ENCODE data around the gene BBLN.

DNA sequence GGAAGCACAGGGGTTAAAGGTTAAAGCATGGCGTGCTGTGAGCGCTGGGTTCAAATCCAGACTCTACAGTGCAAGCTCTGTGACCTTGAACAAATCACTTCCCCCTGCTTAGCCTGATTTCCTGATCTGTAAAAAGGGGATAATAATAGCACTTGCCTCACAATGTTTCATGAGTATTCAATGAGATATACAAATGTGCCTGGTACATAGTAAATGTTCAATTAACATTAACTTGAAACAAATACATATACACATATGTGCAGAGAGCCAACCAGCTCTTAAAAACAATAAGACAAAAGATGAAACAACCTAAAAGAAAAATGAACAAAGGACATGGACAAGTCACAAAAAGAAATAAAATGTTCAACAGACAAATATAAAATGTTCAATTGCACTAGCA lies 27.3 kb downstream of the BBLN start:
- TF ChIP-seq CTCF (IDR thresholded peaks at IDR 0.05; ENCODE audit: low read length) (no peak), EZH2 (IDR thresholded peaks at IDR 0.05; ENCODE audit: borderline replicate concordance, low read length) (no peak)

Data from OCI-LY1 (cell line).